Neural cell (in vitro differentiated cells): ENCODE data around the gene DGKZ.

Source experiments
- CTCF ChIP-seq: fragments of 450-650 bp; IDR thresholded peaks from 2 replicates; pipeline ENCODE4 v1.5.1; 2014; ENCODE audit warnings: antibody characterized with exemption, mild to moderate bottlenecking, moderate library complexity; ENCODE audit not compliant: poor library complexity, severe bottlenecking
- EP300 ChIP-seq: fragments of 450-650 bp; conservative IDR thresholded peaks from 2 replicates; pipeline ENCODE4 v1.6.1; 2014; ENCODE audit warnings: antibody characterized with exemption, mild to moderate bottlenecking, moderate library complexity; ENCODE audit not compliant: poor library complexity, severe bottlenecking
- EZH2 ChIP-seq: fragments of 200-600, 300-800 bp; shearing (Covaris generic), sonication (generic); IDR thresholded peaks from 2 replicates; pipeline ENCODE4 v1.6.1; 2014; ENCODE audit warnings: antibody characterized with exemption, low read length, borderline replicate concordance, mild to moderate bottlenecking; ENCODE audit not compliant: insufficient read depth, poor library complexity, severe bottlenecking
- POLR2AphosphoS5 ChIP-seq: IDR thresholded peaks from 2 replicates; pipeline ENCODE4 v1.6.1; 2012
- TAF1 ChIP-seq: IDR thresholded peaks from 2 replicates; pipeline ENCODE4 v1.6.1; 2012; ENCODE audit warnings: low read depth

GRCh38 chr11:46397526-46397925 is 50.3 kb downstream of the DGKZ start:
- TF ChIP-seq CTCF = no peak
- TF ChIP-seq EP300 = no peak
- no peak for TF ChIP-seq TAF1
- no peak for TF ChIP-seq EZH2
- no peak for TF ChIP-seq POLR2AphosphoS5
